HG03442 (cell line): Measurements from ENCODE around the gene AIP.
A peak's percentile ranks its signal among the peaks of the same experiment; 100 is the strongest.
"Not testable (repeated sequence)": the region's sequence is repeated elsewhere in the genome, so short reads cannot be mapped to it uniquely, and the experiment has no call there.

Source experiments
- ATAC-seq: cut with Tn5 transposase; IDR thresholded peaks from one replicate; pipeline ENCODE4 v1.9.1; 2021; ENCODE audit warnings: mild to moderate bottlenecking, moderate library complexity; ENCODE audit not compliant: unreplicated experiment

Gene AIP

GRCh38 chr11:67505605-67506396 is 23.0 kb downstream of the AIP start:
- ATAC-seq: no peak

- no peak for ATAC-seq
Observed at GRCh38 chr11:67506426-67507051, 23.7 kb downstream of the AIP start.

- ATAC-seq: no peak
Observed at GRCh38 chr11:67507242-67507863, 24.5 kb downstream of the AIP start.

GRCh38 chr11:67507864-67508485 is 25.1 kb downstream of the AIP start, which contains the start of gene CDK2AP2:
CDK2AP2 (minus strand) TSS chr11:67508162; CDS start chr11:67508082, 80 bp downstream.
- ATAC-seq: peak; percentile 63

GRCh38 chr11:67508486-67509121 is 25.8 kb downstream of the AIP start:
- ATAC-seq: peak; percentile 37

GRCh38 chr11:67510023-67510345 is 27.2 kb downstream of the AIP start:
- ATAC-seq: no peak

GRCh38 chr11:67511558-67511957 is 28.7 kb downstream of the AIP start:
- not testable (repeated sequence) for ATAC-seq

GRCh38 chr11:67514116-67514515 is 31.3 kb downstream of the AIP start:
- no peak for ATAC-seq

GRCh38 chr11:67516806-67517205 is 34.0 kb downstream of the AIP start:
- no peak for ATAC-seq

- no peak for ATAC-seq
Observed at GRCh38 chr11:67517784-67518552, 35.1 kb downstream of the AIP start.

- ATAC-seq: no peak
Observed at GRCh38 chr11:67519726-67520125, 36.9 kb downstream of the AIP start.

- no peak for ATAC-seq
Observed at GRCh38 chr11:67520856-67521824, 38.3 kb downstream of the AIP start.

- ATAC-seq: no peak
Observed at GRCh38 chr11:67521924-67522323, 39.1 kb downstream of the AIP start.

- no peak for ATAC-seq
Observed at GRCh38 chr11:67522338-67522737, 39.5 kb downstream of the AIP start.

- ATAC-seq: no peak
Observed at GRCh38 chr11:67522844-67523555, 40.2 kb downstream of the AIP start, which contains the start of gene CABP2. CABP2 (minus strand) TSS chr11:67523446; CDS start chr11:67523326, 120 bp downstream.

GRCh38 chr11:67523556-67524479 is 41.0 kb downstream of the AIP start:
- ATAC-seq: no peak

GRCh38 chr11:67524480-67524808 is 41.6 kb downstream of the AIP start:
- no peak for ATAC-seq
